ES-I3 (cell line): ENCODE data around the gene CATSPERB.

Experiments used
- H3K36me3 ChIP-seq: 2 replicates; pipeline ENCODE4 v1.6.1; 2013; ENCODE audit warnings: mild to moderate bottlenecking, low read length, control low read depth, moderate library complexity; ENCODE audit not compliant: insufficient read depth
- H3K4me1 ChIP-seq: 2 replicates; pipeline ENCODE4 v1.6.1; 2013; ENCODE audit warnings: mild to moderate bottlenecking, control low read depth, low read length; ENCODE audit not compliant: insufficient read depth
- H3K9ac ChIP-seq: 2 replicates; pipeline ENCODE4 v1.6.1; 2013; ENCODE audit warnings: low read depth, mild to moderate bottlenecking, low read length, moderate library complexity
- H3K9me3 ChIP-seq: 2 replicates; pipeline ENCODE4 v1.6.1; 2013; ENCODE audit warnings: mild to moderate bottlenecking, low read length, moderate library complexity; ENCODE audit not compliant: control insufficient read depth, insufficient read depth

Gene CATSPERB, protein sequence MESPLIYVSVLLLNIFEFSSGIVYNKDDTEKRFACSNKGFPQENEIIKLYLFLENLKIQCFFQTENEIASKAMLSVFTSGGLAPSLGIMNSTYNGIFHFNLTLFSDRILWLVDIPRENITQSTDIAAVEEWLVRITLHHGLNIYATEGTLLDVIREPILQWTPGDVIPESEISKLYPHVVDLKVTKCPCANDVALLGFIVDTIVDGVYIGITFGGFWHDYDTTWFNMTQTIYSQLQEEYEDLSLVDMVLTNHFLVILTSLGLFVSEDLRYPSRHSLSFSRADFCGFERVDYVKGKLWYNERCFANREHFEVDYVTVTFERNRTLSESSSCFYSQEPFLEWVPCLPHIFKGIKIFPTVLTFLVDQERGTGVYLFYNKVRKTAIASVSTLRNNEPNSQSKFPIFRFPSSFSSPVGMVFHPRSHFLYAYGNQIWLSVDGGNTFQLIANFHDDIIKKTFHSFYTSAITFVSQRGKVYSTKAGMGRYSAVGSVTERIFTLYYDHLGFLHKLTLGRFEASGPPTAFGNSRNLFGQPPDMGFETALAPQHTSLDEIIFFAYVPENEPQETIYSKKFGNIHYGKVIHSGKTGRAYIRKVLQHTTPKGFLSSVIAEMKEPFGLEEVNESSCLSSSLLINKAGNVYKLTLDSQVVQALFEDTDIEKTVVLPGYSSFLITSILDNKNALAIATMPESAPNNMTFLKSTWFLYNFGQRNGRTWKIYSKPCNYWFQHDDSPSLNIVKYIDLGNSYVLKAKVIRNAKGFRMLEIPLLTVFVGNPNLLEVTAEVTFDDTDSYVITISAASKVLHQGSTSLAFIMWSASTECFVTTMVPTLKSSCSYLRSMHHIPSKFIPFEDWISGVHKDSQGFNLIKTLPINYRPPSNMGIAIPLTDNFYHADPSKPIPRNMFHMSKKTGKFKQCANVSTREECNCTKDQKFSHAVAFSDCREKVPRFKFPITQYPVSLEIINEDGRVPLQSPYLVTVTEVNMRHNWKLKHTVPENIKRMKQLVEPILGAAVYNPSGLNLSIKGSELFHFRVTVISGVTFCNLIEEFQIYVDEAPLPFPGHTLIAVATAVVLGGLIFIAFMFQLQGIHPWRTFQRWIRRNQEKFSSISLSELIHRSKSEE

GRCh38 chr14:91731986-91732385, at the start of gene CATSPERB:
Gene CATSPERB, minus strand, starts transcription at chr14:91732086. Its CDS starts 2,607 bp downstream, at chr14:91729479.
- H3K9ac ChIP-seq, result no peak within 1 kb of the TSS
- no peaks in the 10 kb centered on the region for H3K9me3 ChIP-seq
- H3K36me3 ChIP-seq, result no peaks in the 10 kb centered on the region
- no peaks in the 10 kb centered on the region for H3K4me1 ChIP-seq

GRCh38 chr14:91780452-91780851, 48.6 kb upstream of the CATSPERB start:
- Histone ChIP-seq H3K9ac (no peak overlapping the region), H3K36me3 (no peaks in the 10 kb centered on the region), H3K4me1 (no peaks in the 10 kb centered on the region), H3K9me3 (no peaks in the 10 kb centered on the region)

GRCh38 chr14:91778217-91778616, 46.3 kb upstream of the CATSPERB start:
- Histone ChIP-seq H3K36me3 (no peaks in the 10 kb centered on the region), H3K4me1 (no peaks in the 10 kb centered on the region), H3K9me3 (no peaks in the 10 kb centered on the region), H3K9ac (no peak overlapping the region)

GRCh38 chr14:91774140-91775096, 42.5 kb upstream of the CATSPERB start:
- Histone ChIP-seq H3K4me1 (no peaks in the 10 kb centered on the region), H3K9ac (no peak overlapping the region), H3K36me3 (no peaks in the 10 kb centered on the region), H3K9me3 (no peaks in the 10 kb centered on the region)

- no peak overlapping the region for H3K9ac ChIP-seq
- H3K36me3 ChIP-seq, result no peaks in the 10 kb centered on the region
- H3K4me1 ChIP-seq, result no peaks in the 10 kb centered on the region
- H3K9me3 ChIP-seq, result no peaks in the 10 kb centered on the region
Measured at GRCh38 chr14:91770185-91770584, 38.3 kb upstream of the CATSPERB start.

DNA sequence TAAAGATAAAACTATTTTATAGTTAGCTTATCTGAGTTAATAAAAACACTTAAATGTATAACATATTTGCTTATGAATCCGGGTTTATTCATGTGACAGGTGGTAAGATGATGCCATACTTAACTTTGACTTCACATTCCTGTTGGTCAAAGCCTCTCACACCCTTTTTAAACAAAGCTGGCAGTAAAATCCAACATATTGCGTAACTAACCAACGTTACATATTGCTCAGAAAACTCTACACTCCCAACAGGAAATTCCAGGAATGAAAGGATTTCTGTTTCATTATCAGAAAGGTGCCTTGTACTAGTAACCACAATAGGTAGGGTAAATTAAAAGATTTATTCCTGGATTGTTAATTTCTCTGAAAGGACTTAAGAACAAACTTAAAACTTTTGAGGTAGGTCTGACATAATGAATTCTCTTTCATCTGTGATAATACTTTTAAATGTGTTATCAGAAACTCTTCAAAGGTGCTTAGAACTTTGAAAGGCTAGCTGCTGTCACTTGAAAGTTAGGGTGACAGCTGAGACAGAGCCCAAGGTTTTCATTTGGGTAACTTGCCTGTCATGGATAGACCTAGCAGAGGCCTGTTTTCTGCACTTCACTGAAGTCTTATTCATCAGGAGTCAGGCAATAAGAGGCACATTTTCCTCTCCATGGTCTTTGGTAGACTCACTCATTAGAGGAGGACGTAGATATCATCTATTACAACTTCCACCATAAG, 23.8 kb upstream of the CATSPERB start:
- Histone ChIP-seq H3K4me1 (no peaks in the 10 kb centered on the region), H3K36me3 (no peaks in the 10 kb centered on the region), H3K9ac (no peak overlapping the region), H3K9me3 (no peaks in the 10 kb centered on the region)

- Histone ChIP-seq H3K9ac (no peak overlapping the region), H3K4me1 (no peaks in the 10 kb centered on the region), H3K36me3 (no peaks in the 10 kb centered on the region), H3K9me3 (no peaks in the 10 kb centered on the region)
Measured at GRCh38 chr14:91754819-91755218, 22.9 kb upstream of the CATSPERB start.

- Histone ChIP-seq H3K9ac (no peak overlapping the region), H3K9me3 (no peaks in the 10 kb centered on the region), H3K36me3 (no peaks in the 10 kb centered on the region), H3K4me1 (no peaks in the 10 kb centered on the region)
Measured at GRCh38 chr14:91754185-91754584, 22.3 kb upstream of the CATSPERB start.

GRCh38 chr14:91753501-91754128, 21.7 kb upstream of the CATSPERB start:
- H3K9me3 ChIP-seq, result no peaks in the 10 kb centered on the region
- no peak overlapping the region for H3K9ac ChIP-seq
- no peaks in the 10 kb centered on the region for H3K36me3 ChIP-seq
- no peaks in the 10 kb centered on the region for H3K4me1 ChIP-seq

- H3K4me1 ChIP-seq, result no peaks in the 10 kb centered on the region
- H3K9me3 ChIP-seq, result no peaks in the 10 kb centered on the region
Measured at GRCh38 chr14:91752961-91753360, 21.1 kb upstream of the CATSPERB start.

GRCh38 chr14:91751719-91752118, 19.8 kb upstream of the CATSPERB start:
- Histone ChIP-seq H3K4me1 (no peaks in the 10 kb centered on the region), H3K36me3 (no peaks in the 10 kb centered on the region), H3K9me3 (no peaks in the 10 kb centered on the region), H3K9ac (no peak overlapping the region)

More at GRCh38 chr14:91752961-91753360, 21.1 kb upstream of the CATSPERB start:
- Histone ChIP-seq H3K36me3 (no peaks in the 10 kb centered on the region), H3K9ac (no peak overlapping the region)

DNA sequence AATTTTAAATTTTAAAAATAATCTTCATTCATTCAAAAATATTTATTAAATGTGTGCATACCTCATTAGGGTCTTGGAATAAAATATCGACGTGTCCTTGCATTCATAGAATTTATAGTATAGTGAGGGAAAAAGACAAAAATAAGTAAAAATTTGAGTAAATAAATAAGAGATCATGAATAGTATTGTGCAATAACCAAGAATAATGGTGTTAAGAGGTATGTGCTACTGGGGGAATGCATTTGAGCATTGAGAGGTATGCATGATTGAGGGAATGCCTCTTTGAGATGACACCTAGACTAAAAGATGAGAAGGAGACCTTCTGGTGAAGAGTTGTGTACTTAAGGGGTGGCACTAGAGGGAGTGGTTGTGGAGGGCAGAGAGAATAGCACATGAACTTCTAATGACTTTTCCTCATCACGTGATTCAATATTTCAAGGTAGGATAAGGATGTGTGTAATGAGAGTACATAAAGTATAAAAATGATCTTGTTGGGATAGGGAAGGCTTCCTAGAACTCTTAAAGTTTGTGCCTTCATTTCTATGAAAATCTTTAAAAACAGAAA, 18.8 kb upstream of the CATSPERB start:
- Histone ChIP-seq H3K9ac (no peak overlapping the region), H3K9me3 (no peaks in the 10 kb centered on the region), H3K4me1 (no peaks in the 10 kb centered on the region), H3K36me3 (no peaks in the 10 kb centered on the region)
